HUES48 (cell line): ENCODE measurements around the gene SELENOS.

ENCODE experiments used
- H3K27ac ChIP-seq: one replicate; pipeline ENCODE4 v1.7.0; 2013; ENCODE audit warnings: low read depth, low read length, inconsistent platforms
- H3K27me3 ChIP-seq: 2 replicates; pipeline ENCODE4 v1.6.1; 2013; ENCODE audit warnings: mild to moderate bottlenecking, low read length; ENCODE audit not compliant: control insufficient read depth, insufficient read depth
- H3K36me3 ChIP-seq: 2 replicates; pipeline ENCODE4 v1.6.1; 2013; ENCODE audit warnings: low read length; ENCODE audit not compliant: control insufficient read depth, insufficient read depth
- H3K4me1 ChIP-seq: 2 replicates; pipeline ENCODE4 v1.6.1; 2013; ENCODE audit warnings: mild to moderate bottlenecking, low read length; ENCODE audit not compliant: control insufficient read depth, insufficient read depth
- H3K4me3 ChIP-seq: 2 replicates; pipeline ENCODE4 v1.5.1; 2013; ENCODE audit warnings: mild to moderate bottlenecking, low read depth, low read length
- H3K9ac ChIP-seq: 2 replicates; pipeline ENCODE4 v1.6.1; 2013; ENCODE audit warnings: mild to moderate bottlenecking, low read depth, low read length, moderate library complexity
- H3K9me3 ChIP-seq: 2 replicates; pipeline ENCODE4 v1.6.1; 2013; ENCODE audit warnings: low read length; ENCODE audit not compliant: control insufficient read depth, insufficient read depth

The SELENOS gene

DNA sequence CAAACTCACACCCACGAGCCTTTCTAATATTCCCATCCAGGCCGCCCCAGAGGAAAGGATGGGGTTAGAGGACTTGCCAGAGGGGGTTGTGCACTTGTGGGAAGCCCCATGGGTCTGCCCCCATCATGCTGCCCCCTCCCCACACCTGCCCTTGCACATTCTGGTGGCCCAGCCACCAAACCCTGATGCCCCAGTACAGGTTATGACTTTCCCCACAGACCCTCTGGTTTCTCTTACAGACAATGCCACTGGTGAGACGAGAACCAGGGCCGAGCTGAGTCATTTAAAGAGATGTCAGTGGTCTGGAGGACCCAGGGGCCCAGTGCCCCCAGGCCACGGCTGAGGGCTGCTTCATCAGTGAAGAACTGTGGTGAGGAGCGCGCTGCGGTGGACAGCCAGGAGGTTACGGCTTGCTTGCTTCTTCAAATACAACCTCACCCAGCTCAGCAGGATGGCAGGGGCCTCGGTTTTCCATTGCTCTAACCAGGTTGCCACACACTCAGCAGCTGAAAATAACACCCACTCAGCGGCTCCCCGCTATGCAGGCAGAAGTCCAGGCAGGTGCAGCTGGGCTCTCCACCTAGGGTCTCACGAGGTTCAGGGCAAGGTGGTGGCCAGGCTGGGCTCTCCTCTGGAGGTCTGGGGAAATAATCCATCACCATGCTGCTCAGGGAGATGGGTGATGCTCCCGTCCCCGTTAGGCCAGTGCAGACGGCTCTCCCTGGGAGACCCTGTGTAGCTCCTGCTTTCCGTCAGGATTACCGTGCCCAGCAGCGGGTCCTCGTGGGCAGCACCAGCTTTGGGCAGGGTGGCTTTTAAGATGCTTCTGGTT lies 31.5 kb upstream of the SELENOS start:
- Histone ChIP-seq H3K4me3 (no peak overlapping the region), H3K27me3 (no peaks in the 10 kb centered on the region), H3K4me1 (no peaks in the 10 kb centered on the region), H3K9me3 (no peaks in the 10 kb centered on the region), H3K9ac (no peak overlapping the region), H3K27ac (no peak overlapping the region), H3K36me3 (no peaks in the 10 kb centered on the region)

DNA sequence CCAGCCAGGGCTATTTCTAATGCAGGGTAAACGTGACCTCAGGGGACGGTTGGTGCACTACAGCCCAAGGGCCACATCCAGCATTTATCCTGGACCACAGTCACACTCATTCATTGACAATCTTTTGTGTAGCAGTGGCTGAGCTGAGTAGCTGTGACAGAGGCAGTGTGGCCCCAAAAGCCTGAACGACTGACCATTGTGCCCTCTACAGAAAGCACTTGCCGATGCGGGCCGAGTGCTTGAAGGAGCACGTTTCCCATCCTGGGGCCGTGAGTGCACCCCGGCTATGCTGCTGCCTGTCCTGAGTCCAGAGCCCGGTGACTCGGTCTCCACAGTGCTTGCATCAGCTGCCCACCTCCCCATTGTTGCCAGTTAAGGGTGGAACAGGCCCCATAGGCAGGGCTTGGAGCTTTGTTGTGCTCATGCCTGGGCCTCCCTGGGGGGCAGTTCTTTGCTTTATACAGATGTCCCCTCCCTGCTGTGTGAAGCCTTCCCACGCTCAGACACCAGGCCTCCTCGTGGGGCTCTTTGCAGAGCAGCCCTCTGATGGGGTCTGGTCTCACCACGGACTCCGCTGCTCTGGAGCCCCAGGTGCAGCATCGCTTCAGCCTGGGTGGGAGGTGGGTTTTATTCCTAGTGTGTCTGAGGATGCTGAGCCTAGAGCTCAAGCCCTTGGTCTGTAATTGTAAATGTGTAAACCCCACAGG lies 30.8 kb upstream of the SELENOS start:
- H3K36me3 ChIP-seq: no peaks in the 10 kb centered on the region
- no peak overlapping the region for H3K9ac ChIP-seq
- H3K4me3 ChIP-seq: no peak overlapping the region
- no peaks in the 10 kb centered on the region for H3K9me3 ChIP-seq
- H3K27ac ChIP-seq: no peak overlapping the region
- H3K27me3 ChIP-seq: no peaks in the 10 kb centered on the region
- H3K4me1 ChIP-seq: no peaks in the 10 kb centered on the region

DNA sequence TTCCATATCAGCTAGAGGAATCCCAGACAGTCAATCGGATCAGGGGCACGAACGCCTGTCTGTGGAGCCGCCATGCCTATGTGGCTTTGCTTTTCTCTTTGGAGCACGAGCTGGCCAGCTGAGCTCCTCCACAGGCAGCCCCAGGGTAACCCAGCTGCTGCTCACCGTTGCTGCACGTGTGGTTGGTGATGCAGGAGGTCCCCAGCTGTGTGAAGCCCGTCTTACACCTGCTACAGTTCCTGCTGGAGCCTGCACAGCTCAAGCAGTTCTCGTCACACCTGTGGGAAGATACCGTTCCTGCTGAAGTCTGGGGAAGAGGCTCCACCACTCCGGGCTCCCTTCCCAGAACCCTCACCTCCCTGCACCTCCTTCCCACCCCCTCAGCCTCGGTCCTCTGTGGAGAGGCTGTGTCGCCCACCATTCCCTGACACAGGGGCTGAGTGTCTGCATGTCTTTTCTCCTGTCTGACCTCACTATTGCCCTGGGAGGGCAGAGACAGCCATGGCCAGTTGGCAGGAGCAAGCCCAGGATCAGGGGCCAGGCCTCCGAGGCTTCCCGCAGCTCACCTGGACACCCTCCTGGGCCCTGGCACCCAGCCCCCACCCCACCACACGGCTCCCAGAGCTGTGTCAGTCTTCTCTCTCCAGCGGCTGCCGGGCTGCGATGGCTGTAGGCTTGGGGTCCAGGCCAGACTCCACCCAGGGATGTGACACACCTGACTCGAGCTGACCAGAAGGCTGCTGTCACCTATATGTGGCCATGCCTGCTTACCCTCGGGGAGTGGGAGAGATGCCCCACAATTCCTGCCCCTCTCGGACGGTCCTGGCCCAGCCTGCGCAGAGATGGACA lies 30.0 kb upstream of the SELENOS start:
- Histone ChIP-seq H3K36me3 (no peaks in the 10 kb centered on the region), H3K4me3 (no peak overlapping the region)

DNA sequence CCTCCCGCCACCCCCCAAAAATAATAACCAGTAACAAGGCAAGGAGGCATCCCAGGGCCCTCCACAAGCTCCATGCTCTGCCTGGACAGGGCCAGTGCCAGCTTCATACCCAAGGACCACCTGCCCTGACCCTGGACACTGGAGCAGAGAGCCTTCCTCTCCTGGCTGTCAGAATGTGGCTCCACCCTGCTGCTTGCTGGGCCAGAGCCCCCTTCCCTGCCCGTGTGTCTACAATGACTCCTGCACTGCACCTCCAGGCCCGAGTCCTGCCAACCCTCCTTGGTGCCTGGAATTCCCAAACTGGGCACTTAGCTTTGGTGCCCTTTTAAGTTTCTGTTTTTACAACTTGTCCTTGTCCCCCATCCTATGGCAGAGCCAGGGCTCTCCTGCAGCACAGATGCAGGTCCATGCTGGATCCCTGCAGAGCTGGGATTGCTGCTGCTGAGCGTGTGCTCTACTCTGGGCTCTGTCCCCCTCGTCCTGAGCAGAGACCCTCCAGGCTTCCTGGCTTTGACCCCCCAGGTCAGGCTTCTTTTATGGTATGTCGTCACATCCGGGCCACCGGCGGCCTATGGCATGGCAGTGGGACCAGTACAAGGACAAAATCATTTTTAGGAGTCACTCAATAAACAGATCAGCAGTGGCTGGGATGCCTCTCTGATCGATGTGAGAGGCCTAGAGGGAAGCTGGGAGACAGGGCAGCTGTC lies 29.2 kb upstream of the SELENOS start:
- H3K27ac ChIP-seq: no peak overlapping the region
- no peak overlapping the region for H3K4me3 ChIP-seq
- H3K36me3 ChIP-seq: no peaks in the 10 kb centered on the region
- H3K4me1 ChIP-seq: no peaks in the 10 kb centered on the region
- H3K27me3 ChIP-seq: no peaks in the 10 kb centered on the region
- no peaks in the 10 kb centered on the region for H3K9me3 ChIP-seq
- H3K9ac ChIP-seq: no peak overlapping the region

More for the DNA sequence above, 30.0 kb upstream of the SELENOS start:
- Histone ChIP-seq H3K27me3 (no peaks in the 10 kb centered on the region), H3K9me3 (no peaks in the 10 kb centered on the region), H3K4me1 (no peaks in the 10 kb centered on the region), H3K27ac (no peak overlapping the region), H3K9ac (no peak overlapping the region)

DNA sequence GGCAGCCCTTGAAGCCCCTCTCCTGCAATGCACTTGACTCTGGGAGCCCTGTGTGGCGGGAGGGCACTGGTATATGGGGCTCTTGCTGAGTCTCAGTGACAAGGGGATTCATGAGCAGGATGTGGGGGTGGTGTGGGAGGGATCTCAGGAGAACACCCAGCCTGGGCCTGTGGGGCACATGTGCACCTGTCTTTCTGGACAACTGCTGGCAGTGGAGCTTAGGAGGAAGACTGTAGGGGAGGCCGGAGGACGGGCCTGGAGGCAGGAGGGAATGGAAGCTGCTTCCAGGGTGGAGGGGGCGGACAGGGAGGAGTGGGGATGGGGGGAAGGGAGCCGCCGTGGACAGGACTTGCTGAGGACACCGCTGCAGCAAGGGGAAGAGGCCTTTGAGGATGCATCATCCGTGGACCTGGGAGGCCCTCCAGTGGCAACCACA lies 28.6 kb upstream of the SELENOS start:
- H3K4me1 ChIP-seq: no peaks in the 10 kb centered on the region
- H3K9ac ChIP-seq: no peak overlapping the region

DNA sequence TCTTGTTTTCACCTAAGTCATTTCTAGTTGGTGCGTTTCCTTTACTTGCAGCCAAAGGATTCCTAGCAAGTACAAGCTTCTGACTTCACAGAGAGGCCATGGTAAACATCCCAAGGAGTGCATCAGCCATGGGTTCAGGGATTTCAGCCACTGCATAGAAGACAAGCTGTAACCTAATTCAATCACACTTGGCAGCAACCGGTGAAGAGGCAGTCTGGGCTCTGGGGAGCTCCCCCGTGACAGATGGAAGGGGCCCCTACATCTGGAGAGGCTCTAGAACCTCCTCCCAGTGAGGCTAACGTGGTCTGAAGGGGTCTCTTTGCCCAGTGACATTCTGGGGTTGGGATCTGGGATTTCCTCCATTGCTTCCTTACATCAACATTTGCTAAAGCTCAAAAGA lies 26.1 kb upstream of the SELENOS start:
- H3K27me3 ChIP-seq: no peaks in the 10 kb centered on the region
- H3K9ac ChIP-seq: no peak overlapping the region
- H3K9me3 ChIP-seq: no peaks in the 10 kb centered on the region
- no peaks in the 10 kb centered on the region for H3K4me1 ChIP-seq
- no peak overlapping the region for H3K27ac ChIP-seq
- no peaks in the 10 kb centered on the region for H3K36me3 ChIP-seq
- H3K4me3 ChIP-seq: no peak overlapping the region

More for the DNA sequence above, 28.6 kb upstream of the SELENOS start:
- Histone ChIP-seq H3K4me3 (no peak overlapping the region), H3K27me3 (no peaks in the 10 kb centered on the region), H3K9me3 (no peaks in the 10 kb centered on the region), H3K36me3 (no peaks in the 10 kb centered on the region), H3K27ac (no peak overlapping the region)

DNA sequence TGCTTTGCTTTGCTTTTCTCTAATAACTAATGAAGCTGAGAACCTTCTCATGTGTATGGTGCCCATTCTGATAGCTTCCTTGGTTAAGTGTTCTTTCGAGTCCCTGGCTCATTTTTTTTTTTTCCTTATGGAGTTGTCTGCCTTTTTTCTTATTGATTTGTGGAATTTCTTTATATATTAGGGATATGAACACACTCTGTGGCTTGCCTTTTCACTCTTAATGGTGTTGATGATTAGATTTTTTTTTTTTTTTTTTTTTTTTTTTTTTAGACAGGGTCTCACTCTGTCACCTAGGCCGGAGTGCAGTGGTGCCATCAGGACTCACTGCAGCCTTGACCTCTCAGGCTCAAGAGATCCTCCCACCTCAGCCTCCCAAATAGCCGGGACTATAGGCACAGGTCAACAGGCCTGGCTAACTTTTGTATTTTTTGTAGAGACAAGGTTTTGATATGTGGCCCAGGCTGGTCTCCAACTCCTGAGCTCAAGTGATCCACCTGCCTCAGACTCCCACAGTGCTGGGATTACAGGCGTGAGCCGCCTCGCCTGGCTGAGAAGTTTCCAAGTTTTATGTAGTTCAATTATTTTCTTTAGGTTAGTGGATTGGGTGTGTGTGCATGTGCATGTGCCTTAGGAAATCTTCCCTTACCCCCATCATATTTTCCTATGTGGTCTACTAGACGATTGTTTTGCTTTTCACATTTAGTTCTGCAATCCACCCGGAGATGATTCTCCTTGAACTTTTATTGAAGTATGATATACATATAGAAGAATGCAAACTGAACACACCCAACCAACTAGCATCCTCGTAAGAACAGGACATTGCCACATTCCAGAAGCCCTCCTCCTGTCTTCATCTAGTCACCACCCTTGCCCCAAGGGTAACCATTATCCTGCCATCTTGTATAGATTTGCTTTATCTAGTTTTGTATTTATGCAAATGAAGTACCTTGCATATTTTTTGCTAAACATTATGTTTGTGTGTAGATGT lies 19.4 kb upstream of the SELENOS start:
- Histone ChIP-seq H3K9me3 (no peaks in the 10 kb centered on the region), H3K9ac (no peak overlapping the region), H3K27me3 (no peaks in the 10 kb centered on the region), H3K4me1 (peaks cover 15% of the 10 kb centered on the region), H3K4me3 (peak overlapping the region; percentile 100; the same call in 1 of the 2 replicates), H3K27ac (no peak overlapping the region), H3K36me3 (peaks cover 12% of the 10 kb centered on the region)

DNA sequence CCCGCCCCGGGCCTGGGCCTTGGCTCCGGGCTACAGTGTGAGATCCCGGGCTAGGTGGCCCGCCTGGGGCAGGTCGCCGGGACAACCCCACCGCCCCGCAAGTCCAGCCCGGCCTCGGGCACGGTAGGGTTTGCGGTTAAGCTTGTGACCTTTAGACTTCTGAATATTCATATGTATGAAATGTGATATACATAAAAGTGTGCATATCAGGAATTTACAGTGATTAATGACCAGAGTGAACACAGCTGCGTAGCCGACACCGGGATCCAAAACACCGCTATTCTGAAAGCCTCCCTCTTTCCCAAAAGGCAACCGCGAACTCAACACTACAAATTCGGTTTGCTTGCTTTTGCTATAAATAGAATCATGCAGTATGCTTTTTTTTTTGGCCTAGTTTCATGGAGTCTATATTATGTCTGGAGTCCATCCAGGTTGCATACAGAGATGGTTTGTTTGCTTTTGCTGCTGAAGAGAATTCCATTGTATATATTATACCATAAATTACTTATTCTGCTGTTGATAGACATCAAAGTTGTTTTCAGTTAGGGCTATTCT lies 18.4 kb upstream of the SELENOS start:
- Histone ChIP-seq H3K27me3 (no peaks in the 10 kb centered on the region), H3K4me1 (peaks cover 15% of the 10 kb centered on the region), H3K9ac (peak overlapping the region; percentile 69), H3K4me3 (peak overlapping the region; percentile 100), H3K9me3 (no peaks in the 10 kb centered on the region), H3K36me3 (peaks cover 21% of the 10 kb centered on the region), H3K27ac (peak overlapping the region; percentile 90)

DNA sequence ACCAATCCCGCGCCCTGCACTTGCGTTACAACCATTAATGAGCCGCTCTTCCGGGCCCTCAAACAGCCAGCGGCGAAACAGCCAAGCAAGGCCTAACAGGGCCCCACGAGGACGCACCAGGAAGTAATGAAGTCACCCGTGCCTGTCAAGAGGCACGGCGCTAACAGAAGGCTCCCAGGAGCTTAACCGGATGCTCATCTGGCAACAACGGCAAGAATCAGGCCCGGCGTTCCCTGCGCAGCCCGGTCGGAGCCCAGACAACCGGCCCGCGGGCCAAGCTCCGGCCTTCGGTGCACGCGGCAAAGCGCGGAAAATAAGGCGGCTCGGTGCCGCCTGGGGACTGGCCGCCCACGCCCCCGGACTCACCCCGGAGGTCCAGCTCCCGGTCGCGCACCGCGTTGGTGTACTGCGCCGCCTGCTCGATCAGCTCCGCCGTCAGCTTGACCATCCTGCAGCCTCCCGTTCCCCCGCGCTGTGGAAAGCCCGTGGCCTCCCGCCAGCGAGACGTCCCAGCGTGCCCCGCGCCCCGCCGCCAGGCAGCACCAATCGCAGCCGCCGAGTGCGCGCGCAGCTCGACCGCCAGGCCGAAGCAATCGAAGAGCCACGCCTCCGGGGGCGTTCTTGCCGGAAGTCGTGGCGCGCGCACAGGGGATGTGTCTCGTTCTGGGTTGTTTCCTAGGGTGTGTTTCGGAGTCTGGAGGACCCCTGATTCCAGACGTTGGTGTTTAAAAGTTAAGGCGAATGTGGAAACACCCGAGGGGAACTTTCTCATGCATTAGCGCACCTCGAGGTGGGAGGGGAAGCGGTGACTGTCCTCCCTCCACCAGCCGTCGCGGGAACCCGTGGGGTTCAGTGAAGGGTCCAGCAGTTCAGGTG lies 17.7 kb upstream of the SELENOS start, which contains the start of gene SNRPA1:
Gene SNRPA1, minus strand, starts transcription at position 518 of the 876 bp plus-strand sequence. Its CDS starts 70 bp downstream, at position 448.
- Histone ChIP-seq H3K36me3 (peaks cover 27% of the 10 kb centered on the region), H3K27me3 (no peaks in the 10 kb centered on the region), H3K4me3 (peak within 1 kb of the TSS; percentile 100), H3K4me1 (peaks cover 15% of the 10 kb centered on the region), H3K27ac (peak within 1 kb of the TSS; percentile 90), H3K9me3 (no peaks in the 10 kb centered on the region), H3K9ac (peak within 1 kb of the TSS; percentile 72)
